ENCODE results near the gene TTC7B.

DNA sequence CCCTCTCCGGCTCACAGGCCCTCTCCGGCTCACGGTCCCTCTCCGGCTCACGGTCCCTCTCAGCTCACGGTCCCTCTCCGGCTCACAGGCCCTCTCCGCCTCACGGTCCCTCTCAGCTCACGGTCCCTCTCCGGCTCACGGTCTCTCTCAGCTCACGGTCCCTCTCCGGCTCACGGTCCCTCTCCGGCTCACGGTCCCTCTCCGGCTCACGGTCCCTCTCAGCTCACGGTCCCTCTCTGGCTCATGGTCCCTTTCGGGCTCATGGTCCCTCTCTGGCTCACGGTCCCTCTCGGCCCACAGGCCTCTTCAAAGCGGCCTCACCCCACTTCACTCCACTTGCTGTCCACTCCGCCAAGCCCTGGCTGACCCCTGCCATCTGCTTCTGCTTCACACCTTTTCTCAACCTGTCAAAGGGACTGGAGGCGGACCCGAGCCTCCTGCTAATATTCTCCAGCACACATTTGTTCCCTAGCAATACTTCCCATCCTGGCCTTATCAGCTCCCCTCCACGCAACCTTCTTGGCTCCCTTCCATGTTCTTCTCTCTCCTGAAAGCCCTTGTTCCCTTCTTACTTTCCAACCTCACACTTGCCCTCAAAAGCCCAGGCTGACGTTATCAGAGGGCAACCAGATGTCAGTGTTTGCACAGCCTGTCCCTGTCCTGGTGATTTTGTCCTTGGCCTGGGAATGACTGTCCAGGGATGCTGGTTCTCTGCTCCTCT, 242.7 kb downstream of the TTC7B start:
- TF ChIP-seq, protein P1, sequence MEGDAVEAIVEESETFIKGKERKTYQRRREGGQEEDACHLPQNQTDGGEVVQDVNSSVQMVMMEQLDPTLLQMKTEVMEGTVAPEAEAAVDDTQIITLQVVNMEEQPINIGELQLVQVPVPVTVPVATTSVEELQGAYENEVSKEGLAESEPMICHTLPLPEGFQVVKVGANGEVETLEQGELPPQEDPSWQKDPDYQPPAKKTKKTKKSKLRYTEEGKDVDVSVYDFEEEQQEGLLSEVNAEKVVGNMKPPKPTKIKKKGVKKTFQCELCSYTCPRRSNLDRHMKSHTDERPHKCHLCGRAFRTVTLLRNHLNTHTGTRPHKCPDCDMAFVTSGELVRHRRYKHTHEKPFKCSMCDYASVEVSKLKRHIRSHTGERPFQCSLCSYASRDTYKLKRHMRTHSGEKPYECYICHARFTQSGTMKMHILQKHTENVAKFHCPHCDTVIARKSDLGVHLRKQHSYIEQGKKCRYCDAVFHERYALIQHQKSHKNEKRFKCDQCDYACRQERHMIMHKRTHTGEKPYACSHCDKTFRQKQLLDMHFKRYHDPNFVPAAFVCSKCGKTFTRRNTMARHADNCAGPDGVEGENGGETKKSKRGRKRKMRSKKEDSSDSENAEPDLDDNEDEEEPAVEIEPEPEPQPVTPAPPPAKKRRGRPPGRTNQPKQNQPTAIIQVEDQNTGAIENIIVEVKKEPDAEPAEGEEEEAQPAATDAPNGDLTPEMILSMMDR (conservative IDR thresholded peaks at IDR 0.05; ENCODE audit: low read depth in 2 of 2), result no peak
- TF ChIP-seq EZH2 (IDR thresholded peaks at IDR 0.05; ENCODE audit: low read depth, unreplicated experiment) (no peak), EZH2phosphoT487 (IDR thresholded peaks at IDR 0.05; ENCODE audit: unreplicated experiment) (no peak), CREB1 (CRISPR knock-in tag; IDR thresholded peaks at IDR 0.05; ENCODE audit: low read depth) (no peak)

Measured in GM23338 (cell line).